K562 (cell line): ENCODE data around the gene ERP27.

ENCODE experiments used
- HDGF ChIP-seq: fragments of 450-650 bp; IDR thresholded peaks from 2 replicates; pipeline ENCODE4 v1.6.1; 2016
- HNRNPK ChIP-seq: fragments of 200-400 bp; formaldehyde crosslinking; IDR thresholded peaks from one replicate; pipeline ENCODE4 v1.6.1; 2018; ENCODE audit warnings: mild to moderate bottlenecking, low read depth, low read length; ENCODE audit not compliant: poor library complexity, severe bottlenecking
- MED1 ChIP-seq: sonication (generic); formaldehyde crosslinking; IDR thresholded peaks from 2 replicates; pipeline ENCODE4 v1.8.1; 2023; ENCODE audit warnings: missing genetic modification reagents, borderline replicate concordance
- RAD51 ChIP-seq: fragments of 450-650 bp; IDR thresholded peaks from 2 replicates; pipeline ENCODE4 v1.7.1; 2016; ENCODE audit warnings: low read depth, mild to moderate bottlenecking, borderline replicate concordance
- ZNF778 ChIP-seq: fragments of 450-650 bp; formaldehyde crosslinking; IDR thresholded peaks from 2 replicates; pipeline ENCODE4 v1.4.0; 2020; ENCODE audit warnings: mild to moderate bottlenecking, moderate library complexity
- TF ChIP-seq, protein P1 (sequence below), 2 experiments: fragments of 450-650 bp; formaldehyde crosslinking in 1 of 2; IDR thresholded peaks; 2 replicates each; pipeline versions ENCODE4 v1.4.0 to v1.6.1; 2014 to 2020; ENCODE audit warnings: mild to moderate bottlenecking in 2 of 2, borderline replicate concordance in 1 of 2, low read depth in 1 of 2
- TF ChIP-seq, protein P2 (sequence below), 3 experiments: IDR thresholded peaks in 2 of 3; conservative IDR thresholded peaks in 1 of 3; 2 replicates each; pipeline ENCODE4 v1.5.1; 2011 to 2012; ENCODE audit warnings: low read length in 3 of 3, mild to moderate bottlenecking in 3 of 3, control low read depth in 2 of 3, improper control_type of control experiment in 1 of 3, inconsistent platforms in 1 of 3, low read depth in 1 of 3, mixed read lengths in 1 of 3, moderate library complexity in 1 of 3; ENCODE audit not compliant: insufficient read depth in 2 of 3
- TF ChIP-seq, protein P3 (sequence below): sonication (generic); formaldehyde crosslinking; IDR thresholded peaks from 2 replicates; pipeline ENCODE4 v1.8.1; 2023; ENCODE audit warnings: mild to moderate bottlenecking, missing genetic modification reagents

DNA sequence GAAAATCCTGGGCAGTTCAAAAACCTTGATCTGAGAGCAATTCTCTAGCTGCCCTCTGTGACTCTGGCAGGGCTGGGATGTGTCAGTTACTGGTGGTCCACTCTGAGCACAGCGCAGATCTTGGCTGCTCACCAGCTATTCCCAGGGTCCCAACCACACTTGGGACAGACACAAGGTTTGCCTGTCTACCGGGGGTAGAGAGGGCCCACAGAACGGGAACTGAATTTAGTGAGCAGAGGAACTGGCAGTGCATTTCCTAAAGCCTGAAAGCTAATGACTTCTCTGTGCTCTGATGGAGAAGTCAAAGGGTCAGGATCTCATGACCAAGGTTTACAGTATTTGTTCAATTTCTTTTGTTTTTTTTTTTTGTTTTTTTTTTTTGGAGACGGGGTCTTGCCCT lies 37.1 kb upstream of the ERP27 start:
- TF ChIP-seq, protein P1, sequence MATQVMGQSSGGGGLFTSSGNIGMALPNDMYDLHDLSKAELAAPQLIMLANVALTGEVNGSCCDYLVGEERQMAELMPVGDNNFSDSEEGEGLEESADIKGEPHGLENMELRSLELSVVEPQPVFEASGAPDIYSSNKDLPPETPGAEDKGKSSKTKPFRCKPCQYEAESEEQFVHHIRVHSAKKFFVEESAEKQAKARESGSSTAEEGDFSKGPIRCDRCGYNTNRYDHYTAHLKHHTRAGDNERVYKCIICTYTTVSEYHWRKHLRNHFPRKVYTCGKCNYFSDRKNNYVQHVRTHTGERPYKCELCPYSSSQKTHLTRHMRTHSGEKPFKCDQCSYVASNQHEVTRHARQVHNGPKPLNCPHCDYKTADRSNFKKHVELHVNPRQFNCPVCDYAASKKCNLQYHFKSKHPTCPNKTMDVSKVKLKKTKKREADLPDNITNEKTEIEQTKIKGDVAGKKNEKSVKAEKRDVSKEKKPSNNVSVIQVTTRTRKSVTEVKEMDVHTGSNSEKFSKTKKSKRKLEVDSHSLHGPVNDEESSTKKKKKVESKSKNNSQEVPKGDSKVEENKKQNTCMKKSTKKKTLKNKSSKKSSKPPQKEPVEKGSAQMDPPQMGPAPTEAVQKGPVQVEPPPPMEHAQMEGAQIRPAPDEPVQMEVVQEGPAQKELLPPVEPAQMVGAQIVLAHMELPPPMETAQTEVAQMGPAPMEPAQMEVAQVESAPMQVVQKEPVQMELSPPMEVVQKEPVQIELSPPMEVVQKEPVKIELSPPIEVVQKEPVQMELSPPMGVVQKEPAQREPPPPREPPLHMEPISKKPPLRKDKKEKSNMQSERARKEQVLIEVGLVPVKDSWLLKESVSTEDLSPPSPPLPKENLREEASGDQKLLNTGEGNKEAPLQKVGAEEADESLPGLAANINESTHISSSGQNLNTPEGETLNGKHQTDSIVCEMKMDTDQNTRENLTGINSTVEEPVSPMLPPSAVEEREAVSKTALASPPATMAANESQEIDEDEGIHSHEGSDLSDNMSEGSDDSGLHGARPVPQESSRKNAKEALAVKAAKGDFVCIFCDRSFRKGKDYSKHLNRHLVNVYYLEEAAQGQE (IDR thresholded peaks at IDR 0.05; ENCODE audit: borderline replicate concordance), result no peak
- TF ChIP-seq, protein P1 (CRISPR knock-in tag; IDR thresholded peaks at IDR 0.05; ENCODE audit: low read depth), result no peak
- no peak for TF ChIP-seq ZNF778 (CRISPR knock-in tag)
- TF ChIP-seq, protein P2, sequence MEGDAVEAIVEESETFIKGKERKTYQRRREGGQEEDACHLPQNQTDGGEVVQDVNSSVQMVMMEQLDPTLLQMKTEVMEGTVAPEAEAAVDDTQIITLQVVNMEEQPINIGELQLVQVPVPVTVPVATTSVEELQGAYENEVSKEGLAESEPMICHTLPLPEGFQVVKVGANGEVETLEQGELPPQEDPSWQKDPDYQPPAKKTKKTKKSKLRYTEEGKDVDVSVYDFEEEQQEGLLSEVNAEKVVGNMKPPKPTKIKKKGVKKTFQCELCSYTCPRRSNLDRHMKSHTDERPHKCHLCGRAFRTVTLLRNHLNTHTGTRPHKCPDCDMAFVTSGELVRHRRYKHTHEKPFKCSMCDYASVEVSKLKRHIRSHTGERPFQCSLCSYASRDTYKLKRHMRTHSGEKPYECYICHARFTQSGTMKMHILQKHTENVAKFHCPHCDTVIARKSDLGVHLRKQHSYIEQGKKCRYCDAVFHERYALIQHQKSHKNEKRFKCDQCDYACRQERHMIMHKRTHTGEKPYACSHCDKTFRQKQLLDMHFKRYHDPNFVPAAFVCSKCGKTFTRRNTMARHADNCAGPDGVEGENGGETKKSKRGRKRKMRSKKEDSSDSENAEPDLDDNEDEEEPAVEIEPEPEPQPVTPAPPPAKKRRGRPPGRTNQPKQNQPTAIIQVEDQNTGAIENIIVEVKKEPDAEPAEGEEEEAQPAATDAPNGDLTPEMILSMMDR (IDR thresholded peaks at IDR 0.05 in 2 of 3, conservative IDR thresholded peaks at IDR 0.05 in 1 of 3; ENCODE audit: insufficient read depth in 2 of 3, low read depth in 1 of 3, low read length in 3 of 3), result no peak
- TF ChIP-seq HNRNPK, result no peak
- no peak for TF ChIP-seq RAD51
- no peak for TF ChIP-seq HDGF
- no peak for TF ChIP-seq MED1
- TF ChIP-seq, protein P3, sequence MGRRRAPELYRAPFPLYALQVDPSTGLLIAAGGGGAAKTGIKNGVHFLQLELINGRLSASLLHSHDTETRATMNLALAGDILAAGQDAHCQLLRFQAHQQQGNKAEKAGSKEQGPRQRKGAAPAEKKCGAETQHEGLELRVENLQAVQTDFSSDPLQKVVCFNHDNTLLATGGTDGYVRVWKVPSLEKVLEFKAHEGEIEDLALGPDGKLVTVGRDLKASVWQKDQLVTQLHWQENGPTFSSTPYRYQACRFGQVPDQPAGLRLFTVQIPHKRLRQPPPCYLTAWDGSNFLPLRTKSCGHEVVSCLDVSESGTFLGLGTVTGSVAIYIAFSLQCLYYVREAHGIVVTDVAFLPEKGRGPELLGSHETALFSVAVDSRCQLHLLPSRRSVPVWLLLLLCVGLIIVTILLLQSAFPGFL (CRISPR knock-in tag), result no peak
